ENCODE measurements around the gene ERF. TPM values are rescaled to one million over a fixed set of nuclear protein-coding genes. Genes with fewer than 3 reads are reported as not detected.

Gene ERF
- total RNA-seq, 2 experiments from 2014 or later = 26.7 to 33.5 TPM

- peak overlapping the region; percentile 83 for H3K4me3 ChIP-seq (ENCODE audit: low read depth, low read length, poor library complexity, severe bottlenecking)
Measured at GRCh38 chr19:42281146-42281826, 26.4 kb upstream of the ERF start.

GRCh38 chr19:42280815-42281145 is 25.9 kb upstream of the ERF start:
- DNase-seq (ENCODE audit: low spot score) = no peak
- Histone ChIP-seq H3K36me3 (ENCODE audit: insufficient read depth, low read length) (no peaks in the 10 kb centered on the region), H3K79me2 (ENCODE audit: insufficient read depth, low read depth, low read length) (peaks cover 13% of the 10 kb centered on the region), H3K4me2 (ENCODE audit: low read length) (peak overlapping the region; percentile 93), H3K27ac (ENCODE audit: low read depth, low read length, poor library complexity, severe bottlenecking) (peak overlapping the region; percentile 82), H3K4me1 (ENCODE audit: insufficient read depth, low read length, poor library complexity, severe bottlenecking) (peaks cover 50% of the 10 kb centered on the region), H3K9me3 (ENCODE audit: low read length) (no peaks in the 10 kb centered on the region), H2AFZ (ENCODE audit: low read length) (no peak overlapping the region), H4K20me1 (ENCODE audit: insufficient read depth, low read length) (peaks cover 10% of the 10 kb centered on the region; the same call in 1 of the 2 replicates), H3K4me3 (ENCODE audit: low read depth, low read length, poor library complexity, severe bottlenecking) (peak overlapping the region; percentile 83), H3K9me2 (ENCODE audit: insufficient read depth, low read length) (no peaks in the 10 kb centered on the region)
- BruUV-seq (replicated peaks) = no TSS peak
- ChIA-PET POLR2A (interaction anchor here (0.5 to 2.6 kb wide), 4 partner anchors 20 to 38 kb away, joined by 3 to 9 read pairs (median 6); partner anchors contain the start of genes GSK3A, PAFAH1B3 and PRR19), CTCF (ENCODE audit: unreplicated experiment) (no interaction called here)
- TF ChIP-seq EZH2phosphoT487 (IDR thresholded peaks at IDR 0.05; ENCODE audit: borderline replicate concordance, low read depth, low read length) = no peak
- TF ChIP-seq, protein P1, sequence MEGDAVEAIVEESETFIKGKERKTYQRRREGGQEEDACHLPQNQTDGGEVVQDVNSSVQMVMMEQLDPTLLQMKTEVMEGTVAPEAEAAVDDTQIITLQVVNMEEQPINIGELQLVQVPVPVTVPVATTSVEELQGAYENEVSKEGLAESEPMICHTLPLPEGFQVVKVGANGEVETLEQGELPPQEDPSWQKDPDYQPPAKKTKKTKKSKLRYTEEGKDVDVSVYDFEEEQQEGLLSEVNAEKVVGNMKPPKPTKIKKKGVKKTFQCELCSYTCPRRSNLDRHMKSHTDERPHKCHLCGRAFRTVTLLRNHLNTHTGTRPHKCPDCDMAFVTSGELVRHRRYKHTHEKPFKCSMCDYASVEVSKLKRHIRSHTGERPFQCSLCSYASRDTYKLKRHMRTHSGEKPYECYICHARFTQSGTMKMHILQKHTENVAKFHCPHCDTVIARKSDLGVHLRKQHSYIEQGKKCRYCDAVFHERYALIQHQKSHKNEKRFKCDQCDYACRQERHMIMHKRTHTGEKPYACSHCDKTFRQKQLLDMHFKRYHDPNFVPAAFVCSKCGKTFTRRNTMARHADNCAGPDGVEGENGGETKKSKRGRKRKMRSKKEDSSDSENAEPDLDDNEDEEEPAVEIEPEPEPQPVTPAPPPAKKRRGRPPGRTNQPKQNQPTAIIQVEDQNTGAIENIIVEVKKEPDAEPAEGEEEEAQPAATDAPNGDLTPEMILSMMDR (conservative IDR thresholded peaks at IDR 0.05; ENCODE audit: low read length) = no peak
- intact Hi-C loops (cut with micrococcal nuclease; ENCODE audit: unreplicated experiment) = loop anchor here (1.0 to 10.0 kb wide), 4 partner anchors 36 to 416 kb away; partner anchors contain the start of gene RPS19

More at GRCh38 chr19:42281146-42281826, 26.4 kb upstream of the ERF start:
- intact Hi-C loops (cut with micrococcal nuclease; ENCODE audit: unreplicated experiment) = loop anchor here (2.0 to 10.0 kb wide), 2 partner anchors 152 to 416 kb away; partner anchors contain the start of gene RPS19
- POLR2A ChIA-PET = interaction anchor here (0.5 to 1.5 kb wide), 5 partner anchors 19 to 150 kb away, joined by 3 to 7 read pairs (median 4); partner anchors contain the start of genes GSK3A, PAFAH1B3 and PRR19
- TF ChIP-seq, protein P1 (conservative IDR thresholded peaks at IDR 0.05; ENCODE audit: low read length) = no peak
- no peak for TF ChIP-seq EZH2phosphoT487 (IDR thresholded peaks at IDR 0.05; ENCODE audit: borderline replicate concordance, low read depth, low read length)
- CTCF ChIA-PET (ENCODE audit: unreplicated experiment) = no interaction called here
- no peaks in the 10 kb centered on the region for H3K9me3 ChIP-seq (ENCODE audit: low read length)
- no peaks in the 10 kb centered on the region for H3K36me3 ChIP-seq (ENCODE audit: insufficient read depth, low read length)
- H3K79me2 ChIP-seq (ENCODE audit: insufficient read depth, low read depth, low read length) = peaks cover 17% of the 10 kb centered on the region
- peaks cover 55% of the 10 kb centered on the region for H3K4me1 ChIP-seq (ENCODE audit: insufficient read depth, low read length, poor library complexity, severe bottlenecking)
- no TSS peak for BruUV-seq (replicated peaks)
- H3K9me2 ChIP-seq (ENCODE audit: insufficient read depth, low read length) = no peaks in the 10 kb centered on the region
- H3K27ac ChIP-seq (ENCODE audit: low read depth, low read length, poor library complexity, severe bottlenecking) = peak overlapping the region; percentile 82
- H2AFZ ChIP-seq (ENCODE audit: low read length) = no peak overlapping the region
- H3K4me2 ChIP-seq (ENCODE audit: low read length) = peak overlapping the region; percentile 93
- DNase-seq (ENCODE audit: low spot score) = peak; percentile 54
- H4K20me1 ChIP-seq (ENCODE audit: insufficient read depth, low read length) = peaks cover 10% of the 10 kb centered on the region; the same call in 1 of the 2 replicates
